ENCODE results near the gene NPTX1.

NPTX1 gene

GRCh38 chr17:80461528-80462160 is 14.8 kb downstream of the NPTX1 start:
- no peak for DNase-seq (ENCODE audit: low read depth)
- no peak for TF ChIP-seq CTCF (IDR thresholded peaks at IDR 0.05; ENCODE audit: control insufficient read depth, extremely low read depth, insufficient read depth)
- H3K4me3 ChIP-seq (ENCODE audit: low read depth, low read length) = no peak overlapping the region

- TF ChIP-seq CTCF (IDR thresholded peaks at IDR 0.05; ENCODE audit: control insufficient read depth, extremely low read depth, insufficient read depth) = no peak
Measured at GRCh38 chr17:80460429-80460834, 16.0 kb downstream of the NPTX1 start.

GRCh38 chr17:80459234-80459633 is 17.2 kb downstream of the NPTX1 start:
- DNase-seq (ENCODE audit: low read depth) = no peak
- TF ChIP-seq CTCF (IDR thresholded peaks at IDR 0.05; ENCODE audit: control insufficient read depth, extremely low read depth, insufficient read depth) = no peak
- no peak overlapping the region for H3K4me3 ChIP-seq (ENCODE audit: low read depth, low read length)

More at GRCh38 chr17:80460429-80460834, 16.0 kb downstream of the NPTX1 start:
- H3K4me3 ChIP-seq (ENCODE audit: low read depth, low read length) = no peak overlapping the region
- DNase-seq (ENCODE audit: low read depth) = no peak

GRCh38 chr17:80458016-80458415 is 18.4 kb downstream of the NPTX1 start:
- no peak for DNase-seq (ENCODE audit: low read depth)
- H3K4me3 ChIP-seq (ENCODE audit: low read depth, low read length) = no peak overlapping the region
- no peak for TF ChIP-seq CTCF (IDR thresholded peaks at IDR 0.05; ENCODE audit: control insufficient read depth, extremely low read depth, insufficient read depth)

GRCh38 chr17:80457236-80457856 is 19.1 kb downstream of the NPTX1 start:
- no peak for TF ChIP-seq CTCF (IDR thresholded peaks at IDR 0.05; ENCODE audit: control insufficient read depth, extremely low read depth, insufficient read depth)
- H3K4me3 ChIP-seq (ENCODE audit: low read depth, low read length) = no peak overlapping the region
- no peak for DNase-seq (ENCODE audit: low read depth)

GRCh38 chr17:80456465-80457235 is 19.8 kb downstream of the NPTX1 start:
- TF ChIP-seq CTCF (IDR thresholded peaks at IDR 0.05; ENCODE audit: control insufficient read depth, extremely low read depth, insufficient read depth) = no peak
- DNase-seq (ENCODE audit: low read depth) = no peak
- H3K4me3 ChIP-seq (ENCODE audit: low read depth, low read length) = no peak overlapping the region
